ENCODE data around the gene PPFIBP1. TPM values are rescaled to one million over a fixed set of nuclear protein-coding genes. Genes with fewer than 3 reads are reported as not detected.

Gene PPFIBP1
- total RNA-seq, 3 donors from 2014 or later (not counting 1 experiment from before 2014, with no cell fraction given) = 0.73 to 1.6 (median 1.4) TPM

GRCh38 chr12:27743601-27744000, 219.6 kb downstream of the PPFIBP1 start:
- no peak overlapping the region for H3K4me3 ChIP-seq (ENCODE audit: low read length)
- 100% methylated on average over 4 of the region's 5 CpGs for WGBS (ENCODE audit: insufficient coverage)
- no peaks in the 10 kb centered on the region for H3K9me3 ChIP-seq (ENCODE audit: control insufficient read depth, insufficient read depth, low read length)
- H3K4me3 Mint-ChIP-seq = no peak overlapping the region
- no peaks in the 10 kb centered on the region for H3K9me3 Mint-ChIP-seq
- peaks cover 14% of the 10 kb centered on the region for H3K36me3 Mint-ChIP-seq
- no peak overlapping the region for H3K27ac ChIP-seq (ENCODE audit: low read length)
- no peaks in the 10 kb centered on the region for H3K4me1 ChIP-seq (ENCODE audit: control insufficient read depth, insufficient read depth, low read length)
- intact Hi-C loops (cut with micrococcal nuclease) = no loop called here
- H3K27ac Mint-ChIP-seq = no peak overlapping the region
- H3K36me3 ChIP-seq (ENCODE audit: control insufficient read depth, insufficient read depth, low read length) = peaks cover 25% of the 10 kb centered on the region
- no peaks in the 10 kb centered on the region for H3K27me3 ChIP-seq (ENCODE audit: control insufficient read depth, insufficient read depth, low read length)
- no peak for TF ChIP-seq CTCF (IDR thresholded peaks at IDR 0.05)
- H3K4me1 Mint-ChIP-seq = no peaks in the 10 kb centered on the region
- DNase-seq = no peak
- H3K27me3 Mint-ChIP-seq (ENCODE audit: low read depth in 2 of 2) = no peaks in the 10 kb centered on the region
- ATAC-seq = no peak

Other genes starting within 250 kb of the PPFIBP1 start
- gene BMAL2, start 191.4 kb upstream of the PPFIBP1 start, total RNA-seq = under 1 TPM; 0.16 to 0.33 (median 0.19) TPM
- not detected for gene SMCO2, start 77.5 kb upstream of the PPFIBP1 start, total RNA-seq
- not detected for gene REP15, start 172.2 kb downstream of the PPFIBP1 start, total RNA-seq
- 10 to 100 TPM; 16.7 to 20.5 (median 18.6) TPM for gene MRPS35, start 186.6 kb downstream of the PPFIBP1 start, total RNA-seq

Data from natural killer cell (primary cell).